Caco-2 (cell line): ENCODE data around the gene LTF. TPM values are rescaled to one million over a fixed set of nuclear protein-coding genes. Genes with fewer than 3 reads are reported as not detected.

ENCODE experiments used
- BruUV-seq: library from RNA; stranded (reverse); fragments of 400-500 nt; replicated peaks from 2 replicates; lab custom pipeline; 2021; lab: Mats Ljungman, UMichigan
- CTCF ChIA-PET: fragments of 300-600 bp; sonication (Branson Sonifier 250); formaldehyde crosslinking; loops from one replicate; lab custom pipeline; 2022; ENCODE audit warnings: antibody characterized with exemption; lab: Charles Lee
- POLR2A ChIA-PET: fragments of 300-600 bp; sonication (Branson Sonifier 250); formaldehyde crosslinking; loops from one replicate; lab custom pipeline; 2022; ENCODE audit warnings: antibody characterized with exemption; lab: Charles Lee
- DNase-seq, 2 experiments: peaks; one replicate each; pipeline versions ENCODE4 v3.0.0 to v3.0.0-alpha.2; 2020 to 2022
- H3K27me3 ChIP-seq: replicated peaks from 2 replicates; pipeline ENCODE4 v1.6.0; 2011; ENCODE audit warnings: low read length; ENCODE audit not compliant: control insufficient read depth, insufficient read depth
- H3K36me3 ChIP-seq: 2 replicates; pipeline ENCODE4 v1.5.1; 2011; ENCODE audit warnings: low read length; ENCODE audit not compliant: control insufficient read depth, insufficient read depth
- H3K4me1 ChIP-seq: fragments of 250-450 bp; sonication (Bioruptor Pico); 2 replicates; pipeline ENCODE4 v1.5.1; 2020; ENCODE audit warnings: mild to moderate bottlenecking
- H3K4me3 ChIP-seq: 2 replicates; pipeline ENCODE4 v1.5.1; 2011; ENCODE audit warnings: low read depth, mild to moderate bottlenecking, control low read depth, low read length
- H3K9me3 ChIP-seq: fragments of 250-450 bp; sonication (Bioruptor Pico); 2 replicates; pipeline ENCODE4 v1.5.1; 2020; ENCODE audit warnings: mild to moderate bottlenecking, moderate library complexity
- H3K27ac Mint-ChIP-seq: one replicate; pipeline ENCODE4 v1.8.0; 2022; ENCODE audit warnings: mixed read lengths; ENCODE audit not compliant: unreplicated experiment
- H3K27me3 Mint-ChIP-seq: one replicate; pipeline ENCODE4 v1.8.0; 2022; ENCODE audit warnings: mixed read lengths; ENCODE audit not compliant: insufficient read depth, unreplicated experiment
- H3K36me3 Mint-ChIP-seq: one replicate; pipeline ENCODE4 v1.8.0; 2022; ENCODE audit warnings: mild to moderate bottlenecking, mixed read lengths; ENCODE audit not compliant: insufficient read depth, unreplicated experiment
- H3K4me1 Mint-ChIP-seq: one replicate; pipeline ENCODE4 v1.8.0; 2022; ENCODE audit warnings: low read depth, mixed read lengths; ENCODE audit not compliant: unreplicated experiment
- H3K4me3 Mint-ChIP-seq: one replicate; pipeline ENCODE4 v1.8.0; 2022; ENCODE audit warnings: mild to moderate bottlenecking, moderate library complexity, mixed read lengths; ENCODE audit not compliant: unreplicated experiment
- H3K9me3 Mint-ChIP-seq: one replicate; pipeline ENCODE4 v1.8.0; 2022; ENCODE audit warnings: mixed read lengths; ENCODE audit not compliant: unreplicated experiment
- intact Hi-C: fragments of 100-400 bp; cut with micrococcal nuclease; formaldehyde crosslinking; loops from one replicate; pipeline ENCODE4 v1.10.0; 2022; ENCODE audit not compliant: unreplicated experiment
- total RNA-seq: library from RNA; stranded (reverse); gene quantifications from 2 replicates; pipeline ENCODE4 v1.2.3, GENCODE V29; 2022
- TF ChIP-seq, protein P1 (sequence below), 2 experiments: fragments of 200-600 bp in 1 of 2; IDR thresholded peaks; 1 replicate in 1 of 2; 2 replicates in 1 of 2; pipeline versions ENCODE4 v1.5.1 to v1.8.0; 2011 to 2022; ENCODE audit warnings: antibody characterized with exemption in 1 of 2, control low read depth in 1 of 2, inconsistent platforms in 1 of 2, low read depth in 1 of 2, low read length in 1 of 2, mild to moderate bottlenecking in 1 of 2, moderate library complexity in 1 of 2; ENCODE audit not compliant: insufficient read depth in 1 of 2, severe bottlenecking in 1 of 2, unreplicated experiment in 1 of 2

LTF gene
- total RNA-seq, 1 experiment from 2014 or later = not detected

DNA sequence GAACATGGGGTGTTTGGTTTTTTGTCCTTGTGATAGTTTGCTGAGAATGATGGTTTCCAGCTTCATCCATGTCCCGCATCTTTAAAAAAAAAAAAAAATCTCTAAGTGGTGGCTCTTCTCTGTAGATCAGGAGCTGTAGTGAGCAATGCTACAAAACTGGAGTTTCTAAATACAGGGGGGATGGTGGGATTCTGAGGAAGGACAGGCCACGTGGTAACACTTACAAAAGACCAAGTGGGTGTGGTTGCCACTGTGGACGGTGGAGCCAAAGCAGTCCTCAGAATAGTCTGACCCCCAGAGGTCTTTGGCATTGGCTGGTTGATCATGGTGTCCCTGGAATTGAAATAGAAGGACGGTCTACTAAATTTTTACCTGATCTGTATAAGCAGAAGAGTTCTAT, 50.0 kb downstream of the LTF start:
- ChIA-PET CTCF (no interaction called here), POLR2A (no interaction called here)
- no TSS peak for BruUV-seq
- no peaks in the 10 kb centered on the region for H3K9me3 Mint-ChIP-seq
- H3K4me1 Mint-ChIP-seq = no peaks in the 10 kb centered on the region
- H3K27me3 ChIP-seq = no peaks in the 10 kb centered on the region
- intact Hi-C loops = no loop called here
- TF ChIP-seq, protein P1, sequence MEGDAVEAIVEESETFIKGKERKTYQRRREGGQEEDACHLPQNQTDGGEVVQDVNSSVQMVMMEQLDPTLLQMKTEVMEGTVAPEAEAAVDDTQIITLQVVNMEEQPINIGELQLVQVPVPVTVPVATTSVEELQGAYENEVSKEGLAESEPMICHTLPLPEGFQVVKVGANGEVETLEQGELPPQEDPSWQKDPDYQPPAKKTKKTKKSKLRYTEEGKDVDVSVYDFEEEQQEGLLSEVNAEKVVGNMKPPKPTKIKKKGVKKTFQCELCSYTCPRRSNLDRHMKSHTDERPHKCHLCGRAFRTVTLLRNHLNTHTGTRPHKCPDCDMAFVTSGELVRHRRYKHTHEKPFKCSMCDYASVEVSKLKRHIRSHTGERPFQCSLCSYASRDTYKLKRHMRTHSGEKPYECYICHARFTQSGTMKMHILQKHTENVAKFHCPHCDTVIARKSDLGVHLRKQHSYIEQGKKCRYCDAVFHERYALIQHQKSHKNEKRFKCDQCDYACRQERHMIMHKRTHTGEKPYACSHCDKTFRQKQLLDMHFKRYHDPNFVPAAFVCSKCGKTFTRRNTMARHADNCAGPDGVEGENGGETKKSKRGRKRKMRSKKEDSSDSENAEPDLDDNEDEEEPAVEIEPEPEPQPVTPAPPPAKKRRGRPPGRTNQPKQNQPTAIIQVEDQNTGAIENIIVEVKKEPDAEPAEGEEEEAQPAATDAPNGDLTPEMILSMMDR (IDR thresholded peaks at IDR 0.05; ENCODE audit: insufficient read depth in 1 of 2, low read depth in 1 of 2, low read length in 1 of 2, severe bottlenecking in 1 of 2, unreplicated experiment in 1 of 2) = no peak
- no peaks in the 10 kb centered on the region for H3K4me1 ChIP-seq
- no peak overlapping the region for H3K4me3 Mint-ChIP-seq
- no peak overlapping the region for H3K4me3 ChIP-seq
- no peak for DNase-seq
- no peaks in the 10 kb centered on the region for H3K36me3 Mint-ChIP-seq
- H3K36me3 ChIP-seq = no peaks in the 10 kb centered on the region
- H3K27ac Mint-ChIP-seq = no peak overlapping the region
- H3K9me3 ChIP-seq = no peaks in the 10 kb centered on the region
- no peaks in the 10 kb centered on the region for H3K27me3 Mint-ChIP-seq

DNA sequence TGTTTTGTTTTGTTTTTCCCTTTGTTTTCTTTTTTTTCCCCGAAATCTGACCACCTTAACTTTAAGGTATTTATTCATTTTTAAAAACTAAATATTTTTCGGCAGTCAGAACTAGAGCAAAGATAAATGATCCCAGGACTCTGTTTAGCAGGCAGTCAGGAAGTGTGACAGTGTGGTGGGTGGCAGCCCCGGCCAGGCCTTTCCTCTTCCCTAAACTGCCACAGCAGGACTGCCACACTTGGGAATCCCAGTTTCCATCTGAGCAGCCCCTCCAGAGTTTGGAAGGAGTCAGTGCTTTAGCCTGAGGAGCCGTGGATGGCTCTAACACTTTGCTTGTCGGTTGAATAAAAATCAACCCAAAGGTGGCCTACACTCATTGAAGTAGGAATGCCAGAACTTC, 50.8 kb downstream of the LTF start:
- H3K27ac Mint-ChIP-seq = no peak overlapping the region
- no peak for DNase-seq
- H3K4me1 Mint-ChIP-seq = no peaks in the 10 kb centered on the region
- ChIA-PET POLR2A (no interaction called here), CTCF (no interaction called here)
- H3K4me1 ChIP-seq = no peaks in the 10 kb centered on the region
- H3K9me3 Mint-ChIP-seq = no peaks in the 10 kb centered on the region
- no peak overlapping the region for H3K4me3 ChIP-seq
- no peaks in the 10 kb centered on the region for H3K27me3 Mint-ChIP-seq
- H3K9me3 ChIP-seq = no peaks in the 10 kb centered on the region
- H3K36me3 Mint-ChIP-seq = no peaks in the 10 kb centered on the region
- H3K4me3 Mint-ChIP-seq = no peak overlapping the region
- no peaks in the 10 kb centered on the region for H3K36me3 ChIP-seq
- H3K27me3 ChIP-seq = no peaks in the 10 kb centered on the region
- TF ChIP-seq, protein P1 (IDR thresholded peaks at IDR 0.05; ENCODE audit: insufficient read depth in 1 of 2, low read depth in 1 of 2, low read length in 1 of 2, severe bottlenecking in 1 of 2, unreplicated experiment in 1 of 2) = no peak
- BruUV-seq = no TSS peak
- intact Hi-C loops = no loop called here

DNA sequence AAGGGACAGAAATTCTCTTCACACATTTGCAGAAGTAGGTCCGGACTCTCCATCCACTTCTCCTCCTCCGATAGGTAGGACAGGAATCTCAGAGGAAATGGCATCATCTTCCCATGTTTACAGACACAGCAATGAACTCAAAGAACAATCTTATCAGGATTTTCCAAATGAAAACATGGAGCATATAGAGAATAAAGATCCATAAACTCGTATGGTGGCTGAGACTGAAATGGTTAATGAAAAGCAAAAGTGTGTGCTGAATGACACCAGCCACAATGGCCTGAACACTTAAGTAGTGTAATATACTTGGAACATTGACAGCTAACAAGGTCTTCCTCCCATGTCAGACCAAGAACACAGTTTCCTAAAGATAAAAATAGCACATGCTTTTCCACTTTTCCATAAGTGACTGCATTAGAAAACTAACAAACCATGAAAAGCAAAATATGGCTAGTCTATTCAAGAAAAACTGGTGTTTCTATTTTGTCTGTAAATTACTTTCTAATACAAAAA, 51.9 kb downstream of the LTF start:
- no peaks in the 10 kb centered on the region for H3K9me3 Mint-ChIP-seq
- BruUV-seq = no TSS peak
- H3K27me3 Mint-ChIP-seq = no peaks in the 10 kb centered on the region
- no peak overlapping the region for H3K4me3 Mint-ChIP-seq
- no peak for DNase-seq
- H3K4me1 Mint-ChIP-seq = no peaks in the 10 kb centered on the region
- H3K27ac Mint-ChIP-seq = no peak overlapping the region
- H3K36me3 ChIP-seq = no peaks in the 10 kb centered on the region
- intact Hi-C loops = no loop called here
- H3K4me1 ChIP-seq = no peaks in the 10 kb centered on the region
- H3K36me3 Mint-ChIP-seq = no peaks in the 10 kb centered on the region
- CTCF ChIA-PET = no interaction called here
- TF ChIP-seq, protein P1 (IDR thresholded peaks at IDR 0.05; ENCODE audit: insufficient read depth in 1 of 2, low read depth in 1 of 2, low read length in 1 of 2, severe bottlenecking in 1 of 2, unreplicated experiment in 1 of 2) = no peak
- H3K9me3 ChIP-seq = no peaks in the 10 kb centered on the region
- H3K4me3 ChIP-seq = no peak overlapping the region
- POLR2A ChIA-PET = no interaction called here
- H3K27me3 ChIP-seq = no peaks in the 10 kb centered on the region
